ENCODE results near the gene PUS10. TPM values are rescaled to one million over a fixed set of nuclear protein-coding genes. Genes with fewer than 3 reads are reported as not detected.
"Not testable (repeated sequence)": the region's sequence is repeated elsewhere in the genome, so short reads cannot be mapped to it uniquely, and the experiment has no call there.

Gene PUS10
- total RNA-seq, 1 donor from 2014 or later = 8.9 TPM

DNA sequence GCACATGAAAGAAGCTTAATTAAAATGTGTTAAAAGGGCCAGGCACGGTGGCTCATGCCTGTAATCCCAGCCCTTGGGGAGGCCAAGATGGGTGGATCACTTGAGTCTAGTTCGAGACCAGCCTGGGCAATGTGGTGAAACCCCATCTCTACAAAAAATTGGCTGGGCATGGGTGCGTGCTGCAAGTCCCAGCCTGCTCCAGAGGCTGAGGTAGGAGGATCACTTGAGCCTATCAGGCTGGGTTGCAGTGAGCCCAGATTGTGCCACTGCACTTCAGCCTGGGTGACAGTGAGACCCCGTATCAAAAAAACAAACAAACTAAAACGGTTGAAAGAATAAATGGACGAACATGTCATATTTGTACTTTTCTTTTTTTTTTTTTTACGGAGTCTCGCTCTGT is 110.7 kb downstream of the PUS10 start:
- Histone ChIP-seq H3K9me3 (no peaks in the 10 kb centered on the region), H3K4me1 (no peaks in the 10 kb centered on the region), H3K4me3 (no peak overlapping the region), H3K27ac (no peak overlapping the region), H3K27me3 (no peaks in the 10 kb centered on the region), H3K36me3 (peaks cover 40% of the 10 kb centered on the region)
- intact Hi-C loops (cut with DNase I) = no loop called here
- TF ChIP-seq, protein P1, sequence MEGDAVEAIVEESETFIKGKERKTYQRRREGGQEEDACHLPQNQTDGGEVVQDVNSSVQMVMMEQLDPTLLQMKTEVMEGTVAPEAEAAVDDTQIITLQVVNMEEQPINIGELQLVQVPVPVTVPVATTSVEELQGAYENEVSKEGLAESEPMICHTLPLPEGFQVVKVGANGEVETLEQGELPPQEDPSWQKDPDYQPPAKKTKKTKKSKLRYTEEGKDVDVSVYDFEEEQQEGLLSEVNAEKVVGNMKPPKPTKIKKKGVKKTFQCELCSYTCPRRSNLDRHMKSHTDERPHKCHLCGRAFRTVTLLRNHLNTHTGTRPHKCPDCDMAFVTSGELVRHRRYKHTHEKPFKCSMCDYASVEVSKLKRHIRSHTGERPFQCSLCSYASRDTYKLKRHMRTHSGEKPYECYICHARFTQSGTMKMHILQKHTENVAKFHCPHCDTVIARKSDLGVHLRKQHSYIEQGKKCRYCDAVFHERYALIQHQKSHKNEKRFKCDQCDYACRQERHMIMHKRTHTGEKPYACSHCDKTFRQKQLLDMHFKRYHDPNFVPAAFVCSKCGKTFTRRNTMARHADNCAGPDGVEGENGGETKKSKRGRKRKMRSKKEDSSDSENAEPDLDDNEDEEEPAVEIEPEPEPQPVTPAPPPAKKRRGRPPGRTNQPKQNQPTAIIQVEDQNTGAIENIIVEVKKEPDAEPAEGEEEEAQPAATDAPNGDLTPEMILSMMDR (IDR thresholded peaks at IDR 0.05) = no peak
- no peak for ATAC-seq
- DNase-seq = no peak

DNA sequence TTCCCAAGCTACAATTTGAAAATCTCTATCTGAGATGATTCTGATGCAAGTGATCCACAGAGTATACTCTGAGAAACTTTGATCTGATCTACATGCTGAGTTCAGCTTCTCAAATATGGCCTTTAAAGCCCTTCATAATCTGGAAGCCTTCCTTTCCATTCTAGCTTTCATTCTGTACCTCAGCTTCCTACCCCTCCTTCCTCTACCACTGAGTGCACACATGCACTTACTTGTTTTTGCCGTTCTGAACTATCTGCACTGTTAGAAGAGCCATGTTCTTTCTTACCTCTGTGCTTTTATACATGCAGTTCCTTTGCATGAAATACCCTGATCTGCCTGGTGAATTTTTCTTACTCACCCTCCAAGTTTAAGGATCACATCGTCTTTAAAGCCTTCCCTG is 111.7 kb downstream of the PUS10 start:
- H3K4me1 ChIP-seq = no peaks in the 10 kb centered on the region
- no peak overlapping the region for H3K4me3 ChIP-seq
- TF ChIP-seq, protein P1 (IDR thresholded peaks at IDR 0.05) = no peak
- no peak overlapping the region for H3K27ac ChIP-seq
- no peak for ATAC-seq
- no peaks in the 10 kb centered on the region for H3K27me3 ChIP-seq
- H3K9me3 ChIP-seq = no peaks in the 10 kb centered on the region
- intact Hi-C loops (cut with DNase I) = no loop called here
- DNase-seq = no peak
- H3K36me3 ChIP-seq = peaks cover 49% of the 10 kb centered on the region

DNA sequence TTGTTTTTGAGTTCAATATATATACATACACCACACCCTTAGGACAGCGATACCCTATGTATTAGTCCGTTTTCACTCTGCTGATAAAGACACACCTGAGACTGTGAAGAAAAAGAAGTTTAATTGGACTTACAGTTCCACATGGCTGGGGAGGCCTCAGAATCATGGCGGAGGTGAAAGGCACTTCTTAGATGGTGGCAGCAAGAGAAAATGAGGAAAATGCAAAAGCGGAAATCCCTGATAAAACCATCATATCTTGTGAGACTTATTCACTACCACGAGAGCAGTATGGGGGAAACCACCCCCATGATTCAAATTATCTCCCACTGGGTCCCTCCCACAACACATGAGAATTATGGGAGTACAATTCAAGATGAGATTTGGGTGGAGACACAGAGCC is 112.2 kb downstream of the PUS10 start:
- DNase-seq; H3K27ac ChIP-seq; H3K4me1 ChIP-seq; H3K9me3 ChIP-seq; H3K27me3 ChIP-seq; intact Hi-C loops (cut with DNase I); H3K4me3 ChIP-seq; ATAC-seq: not testable (repeated sequence)
- peaks cover 54% of the 10 kb centered on the region for H3K36me3 ChIP-seq

DNA sequence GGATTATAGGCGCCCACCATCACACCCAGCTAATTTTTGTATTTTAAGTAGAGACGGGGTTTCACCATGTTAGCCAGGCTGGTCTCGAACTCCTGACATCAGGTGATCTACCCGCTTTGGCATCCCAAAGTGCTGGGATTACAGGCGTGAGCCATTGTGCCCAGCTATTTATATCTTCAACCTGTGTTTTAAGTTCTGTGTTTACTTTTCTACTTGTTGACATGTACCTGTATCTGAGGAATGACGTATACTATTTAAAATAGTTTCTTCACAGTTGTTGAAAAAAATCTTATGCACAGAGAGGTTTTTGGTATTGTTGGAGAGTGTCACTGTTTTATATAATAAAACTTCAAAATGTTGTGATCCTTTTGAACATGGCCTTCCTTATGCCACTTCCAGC is 116.8 kb downstream of the PUS10 start:
- H3K27me3 ChIP-seq; H3K4me1 ChIP-seq; H3K9me3 ChIP-seq; DNase-seq; H3K4me3 ChIP-seq; ATAC-seq; H3K27ac ChIP-seq; intact Hi-C loops (cut with DNase I): not testable (repeated sequence)
- H3K36me3 ChIP-seq = peaks cover 86% of the 10 kb centered on the region

DNA sequence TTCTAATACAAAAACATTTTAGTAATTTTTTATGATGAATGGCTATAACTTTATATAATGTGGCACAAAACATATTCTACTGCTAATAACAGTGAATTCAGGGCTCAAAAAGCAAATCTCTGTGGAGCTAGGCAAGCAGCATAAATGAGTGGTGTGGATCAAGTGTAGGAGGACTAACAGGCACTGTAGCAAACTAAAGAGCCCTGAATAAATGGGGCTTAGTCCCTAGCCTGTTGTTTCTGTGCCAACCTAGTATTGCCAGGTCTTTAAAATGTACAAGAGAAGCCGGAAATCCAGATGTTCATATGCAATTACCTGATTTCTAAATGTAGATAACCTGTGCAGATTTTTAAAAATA is 118.2 kb downstream of the PUS10 start:
- intact Hi-C loops (cut with DNase I) = no loop called here
- Histone ChIP-seq H3K27ac (no peak overlapping the region), H3K36me3 (peaks cover 87% of the 10 kb centered on the region), H3K27me3 (no peaks in the 10 kb centered on the region), H3K4me3 (no peak overlapping the region), H3K4me1 (no peaks in the 10 kb centered on the region), H3K9me3 (no peaks in the 10 kb centered on the region)
- DNase-seq (no peak), ATAC-seq (no peak)
- TF ChIP-seq, protein P1 (IDR thresholded peaks at IDR 0.05) = no peak

DNA sequence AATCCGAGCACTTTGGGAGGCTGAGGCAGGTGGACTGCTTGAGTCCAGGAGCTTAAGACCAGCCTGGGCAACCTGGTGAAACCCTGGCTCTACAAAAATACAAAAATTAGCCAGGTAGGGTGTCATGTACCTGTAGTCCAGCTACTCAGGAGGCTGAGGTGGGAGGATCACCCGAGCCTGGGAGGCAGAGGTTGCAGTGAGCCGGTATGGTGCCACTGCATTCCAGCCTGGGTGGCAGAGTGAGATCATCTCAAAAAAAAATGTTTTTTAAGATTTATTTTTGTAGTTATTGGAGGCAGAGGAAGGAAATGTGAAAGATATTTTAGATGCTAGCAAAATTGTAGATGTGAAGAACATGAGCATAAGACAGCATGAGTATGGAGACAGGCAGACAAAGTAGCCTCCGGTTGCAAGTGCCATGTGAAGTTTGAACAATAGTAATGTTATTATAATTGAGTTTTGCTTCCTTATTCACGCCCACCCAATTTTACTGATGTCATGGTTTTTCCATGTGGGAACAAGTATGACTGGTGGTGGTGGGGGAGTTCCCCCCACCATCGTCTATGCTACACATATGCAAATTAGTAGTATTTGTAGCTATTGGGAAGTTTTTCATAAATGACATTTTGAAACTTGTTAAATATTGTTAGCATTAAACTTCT is 118.7 kb downstream of the PUS10 start:
- intact Hi-C loops (cut with DNase I) = no loop called here
- Histone ChIP-seq H3K27me3 (no peaks in the 10 kb centered on the region), H3K4me1 (no peaks in the 10 kb centered on the region), H3K4me3 (no peak overlapping the region), H3K36me3 (peaks cover 92% of the 10 kb centered on the region), H3K27ac (no peak overlapping the region), H3K9me3 (no peaks in the 10 kb centered on the region)
- no peak for DNase-seq
- no peak for ATAC-seq
- TF ChIP-seq, protein P1 (IDR thresholded peaks at IDR 0.05) = no peak

DNA sequence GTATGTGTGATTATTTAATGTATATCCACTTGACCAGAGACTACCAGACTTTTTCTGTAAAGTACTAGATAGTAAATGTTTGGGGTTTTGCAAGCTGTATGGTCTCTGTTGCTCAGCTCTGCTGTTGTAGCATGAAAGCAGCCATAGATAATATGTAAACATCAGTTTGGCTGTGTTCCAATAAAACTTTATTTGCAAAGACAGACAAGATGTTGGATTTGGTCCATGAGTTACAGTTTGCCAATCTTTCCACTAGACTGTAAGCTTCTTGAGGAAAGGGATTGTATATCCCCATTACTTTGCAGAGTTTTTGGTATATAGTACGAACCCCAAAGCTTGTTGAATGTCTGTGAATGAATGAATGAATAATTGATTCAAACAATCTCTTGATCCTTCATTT is 119.5 kb downstream of the PUS10 start:
- peaks cover 97% of the 10 kb centered on the region for H3K36me3 ChIP-seq
- H3K27me3 ChIP-seq = no peaks in the 10 kb centered on the region
- TF ChIP-seq, protein P1 (IDR thresholded peaks at IDR 0.05) = no peak
- intact Hi-C loops (cut with DNase I) = no loop called here
- ATAC-seq (no peak), DNase-seq (no peak)
- H3K27ac ChIP-seq = no peak overlapping the region
- H3K4me1 ChIP-seq = no peaks in the 10 kb centered on the region
- no peak overlapping the region for H3K4me3 ChIP-seq
- H3K9me3 ChIP-seq = no peaks in the 10 kb centered on the region
